NCI-H748 treated with DMSO at 0.1 percent for 48 hours (cell line): ENCODE results near the gene ARHGEF1.

Source experiments
- DNase-seq: peaks from one replicate; lab custom pipeline; 2025; lab: John Stamatoyannopoulos, UW

Gene ARHGEF1, protein sequence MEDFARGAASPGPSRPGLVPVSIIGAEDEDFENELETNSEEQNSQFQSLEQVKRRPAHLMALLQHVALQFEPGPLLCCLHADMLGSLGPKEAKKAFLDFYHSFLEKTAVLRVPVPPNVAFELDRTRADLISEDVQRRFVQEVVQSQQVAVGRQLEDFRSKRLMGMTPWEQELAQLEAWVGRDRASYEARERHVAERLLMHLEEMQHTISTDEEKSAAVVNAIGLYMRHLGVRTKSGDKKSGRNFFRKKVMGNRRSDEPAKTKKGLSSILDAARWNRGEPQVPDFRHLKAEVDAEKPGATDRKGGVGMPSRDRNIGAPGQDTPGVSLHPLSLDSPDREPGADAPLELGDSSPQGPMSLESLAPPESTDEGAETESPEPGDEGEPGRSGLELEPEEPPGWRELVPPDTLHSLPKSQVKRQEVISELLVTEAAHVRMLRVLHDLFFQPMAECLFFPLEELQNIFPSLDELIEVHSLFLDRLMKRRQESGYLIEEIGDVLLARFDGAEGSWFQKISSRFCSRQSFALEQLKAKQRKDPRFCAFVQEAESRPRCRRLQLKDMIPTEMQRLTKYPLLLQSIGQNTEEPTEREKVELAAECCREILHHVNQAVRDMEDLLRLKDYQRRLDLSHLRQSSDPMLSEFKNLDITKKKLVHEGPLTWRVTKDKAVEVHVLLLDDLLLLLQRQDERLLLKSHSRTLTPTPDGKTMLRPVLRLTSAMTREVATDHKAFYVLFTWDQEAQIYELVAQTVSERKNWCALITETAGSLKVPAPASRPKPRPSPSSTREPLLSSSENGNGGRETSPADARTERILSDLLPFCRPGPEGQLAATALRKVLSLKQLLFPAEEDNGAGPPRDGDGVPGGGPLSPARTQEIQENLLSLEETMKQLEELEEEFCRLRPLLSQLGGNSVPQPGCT

DNA sequence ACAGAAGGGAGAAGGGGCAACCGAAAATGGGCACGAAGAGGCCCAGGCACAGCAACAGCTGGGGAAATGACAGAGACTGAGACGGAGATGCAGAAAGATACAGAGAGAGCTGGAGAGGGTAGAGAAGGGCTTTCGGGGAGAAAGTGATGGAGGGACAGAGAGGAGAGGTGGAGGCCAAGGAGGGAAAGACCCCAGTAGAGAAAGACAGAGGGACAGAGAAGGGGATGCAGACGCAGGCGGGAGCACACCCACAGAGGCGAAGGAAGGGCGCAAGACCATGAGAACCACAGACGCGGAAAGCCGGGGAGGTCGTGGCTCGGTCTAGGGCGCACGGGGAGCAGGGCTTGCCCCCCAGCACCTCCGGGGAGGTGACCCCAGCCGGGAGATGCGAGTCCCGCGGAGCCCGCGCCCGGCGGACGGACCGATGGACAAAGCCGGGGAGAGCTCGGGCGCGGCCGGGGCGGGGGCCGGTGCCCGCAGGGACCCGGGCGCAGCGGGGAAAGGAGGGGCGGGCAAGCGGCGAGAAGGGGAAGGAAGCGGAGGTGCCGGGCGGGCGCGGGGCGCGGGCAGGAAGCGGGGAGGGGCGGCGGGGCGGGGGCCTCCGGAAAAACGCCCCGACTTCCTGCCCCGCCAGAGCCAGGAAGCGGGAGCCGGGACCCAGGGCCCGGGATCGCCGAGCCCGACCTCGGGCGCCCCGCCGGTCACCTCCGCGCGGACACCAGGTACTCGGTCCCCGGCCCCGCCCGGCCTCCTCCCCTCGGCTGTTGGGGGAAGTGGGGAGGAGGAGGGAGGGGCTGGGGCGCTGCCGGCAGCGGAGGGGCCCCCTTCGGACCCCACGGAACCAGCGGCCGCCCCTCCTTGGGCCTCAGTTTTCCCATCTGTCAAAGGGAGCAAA, at the start of gene ARHGEF1:
TSS of gene ARHGEF1 (plus strand) at position 617 of the 895 bp plus-strand sequence. CDS start 4,899 bp downstream, outside the sequence.
- peak; percentile 34 for DNase-seq

DNA sequence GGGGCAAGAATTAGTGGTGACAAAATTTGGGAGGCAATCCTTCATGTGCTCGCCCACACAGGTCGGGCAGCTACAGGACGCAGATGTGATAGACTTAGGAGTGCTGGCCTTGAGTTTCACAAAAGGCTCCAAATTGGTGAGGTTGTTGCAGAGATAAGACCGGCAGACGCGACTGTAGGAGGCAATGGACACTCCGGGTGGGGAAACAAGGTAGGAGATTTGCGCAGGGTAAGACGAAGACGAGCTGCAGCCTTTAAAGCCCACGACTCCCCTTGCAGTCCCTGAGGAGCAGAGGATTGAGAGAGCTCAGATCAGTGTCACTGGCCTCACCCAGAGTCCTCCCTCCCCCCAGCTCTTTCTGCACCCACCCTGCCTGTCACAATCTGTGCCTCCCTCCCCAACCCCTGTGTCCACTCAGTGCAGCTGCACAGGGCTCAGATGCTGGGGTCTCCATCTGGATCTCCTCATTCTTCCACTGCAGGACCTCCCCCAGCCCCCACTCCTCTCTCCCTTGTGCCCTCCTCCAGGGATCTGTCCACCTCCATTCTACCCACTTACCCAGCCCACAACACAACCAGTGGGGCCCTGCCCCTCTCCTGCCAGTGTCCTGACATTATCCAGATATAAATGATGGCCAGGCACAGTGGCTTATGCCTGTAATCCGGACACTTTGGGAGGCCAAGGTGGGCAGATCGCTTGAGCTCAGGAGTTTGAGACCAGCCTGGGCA, 44.8 kb upstream of the ARHGEF1 start:
- DNase-seq = no peak

- DNase-seq = no peak
Observed at GRCh38 chr19:41839211-41839610, 43.8 kb upstream of the ARHGEF1 start.

DNA sequence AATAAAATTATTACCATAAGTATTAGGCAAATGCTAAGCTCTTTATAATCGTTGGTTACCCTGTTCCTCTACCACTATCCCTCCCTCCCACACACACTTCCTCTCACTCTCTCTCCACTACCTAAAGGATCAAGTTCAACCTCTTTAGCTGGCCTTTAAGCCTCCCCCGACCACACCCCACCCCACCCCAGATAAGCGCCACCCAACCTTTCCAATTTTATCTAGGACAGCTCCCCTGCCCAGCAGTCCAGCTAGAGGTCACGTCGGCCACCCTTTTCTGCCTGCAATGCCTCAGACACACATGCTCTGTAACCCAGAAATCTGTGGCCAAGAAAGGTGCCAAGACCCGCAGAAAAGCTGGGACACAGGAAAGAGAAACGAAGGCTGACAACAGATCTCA, 39.6 kb upstream of the ARHGEF1 start:
- DNase-seq = no peak

DNA sequence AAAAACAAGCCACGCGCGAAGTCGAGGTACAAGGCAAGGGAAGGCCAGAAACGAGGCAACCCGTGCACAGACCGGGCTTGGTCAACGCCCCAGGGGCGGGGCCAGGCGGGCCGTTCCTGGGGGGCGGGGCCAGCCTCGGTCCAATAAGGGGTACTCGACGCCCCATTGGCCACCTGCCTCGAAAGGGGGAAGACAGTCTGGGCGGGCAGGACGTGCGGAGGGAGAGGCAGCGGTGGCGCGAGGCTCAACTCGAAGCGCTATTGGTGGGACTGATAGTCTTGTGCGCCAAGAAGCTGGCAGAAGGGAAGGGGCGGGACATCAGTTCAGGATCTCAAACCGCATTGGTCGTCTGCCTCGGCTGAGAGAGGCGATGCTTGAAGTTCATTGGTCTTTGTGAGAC, 38.4 kb upstream of the ARHGEF1 start, which contains the start of gene LYPD4:
TSS of gene LYPD4 (minus strand) at position 83 of the 400 bp plus-strand sequence. CDS start 5,398 bp downstream, outside the sequence.
- no peak for DNase-seq

GRCh38 chr19:41845001-41845050, 38.2 kb upstream of the ARHGEF1 start, which contains the start of gene DMRTC2:
Gene DMRTC2 (plus strand): TSS chr19:41845042. CDS start chr19:41847429, 2,387 bp downstream.
- no peak for DNase-seq

- DNase-seq = no peak
Observed at GRCh38 chr19:41845051-41845590, 37.9 kb upstream of the ARHGEF1 start.

- no peak for DNase-seq
Observed at GRCh38 chr19:41847351-41848105, 35.5 kb upstream of the ARHGEF1 start.

- no peak for DNase-seq
Observed at GRCh38 chr19:41848666-41849065, 34.3 kb upstream of the ARHGEF1 start.

DNA sequence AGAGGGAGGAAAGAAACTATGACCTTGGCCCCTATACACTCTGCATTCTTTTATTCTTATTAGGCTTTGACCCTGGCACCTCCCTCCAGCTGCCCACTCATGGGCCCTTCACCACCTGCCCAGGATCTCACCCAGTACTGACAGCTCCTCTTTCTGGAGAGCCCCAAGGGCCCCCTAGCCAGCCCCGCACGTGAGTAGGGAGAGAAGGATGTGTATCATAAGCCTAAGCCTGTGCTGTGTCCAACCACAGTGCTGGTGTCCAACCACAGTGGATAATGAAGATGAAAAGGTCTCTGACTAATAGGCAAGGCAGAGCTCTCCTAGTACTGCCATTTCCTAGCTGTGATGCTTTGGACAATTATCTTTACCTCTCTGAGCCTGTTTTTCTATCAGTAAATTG, 33.9 kb upstream of the ARHGEF1 start:
- DNase-seq = no peak

DNA sequence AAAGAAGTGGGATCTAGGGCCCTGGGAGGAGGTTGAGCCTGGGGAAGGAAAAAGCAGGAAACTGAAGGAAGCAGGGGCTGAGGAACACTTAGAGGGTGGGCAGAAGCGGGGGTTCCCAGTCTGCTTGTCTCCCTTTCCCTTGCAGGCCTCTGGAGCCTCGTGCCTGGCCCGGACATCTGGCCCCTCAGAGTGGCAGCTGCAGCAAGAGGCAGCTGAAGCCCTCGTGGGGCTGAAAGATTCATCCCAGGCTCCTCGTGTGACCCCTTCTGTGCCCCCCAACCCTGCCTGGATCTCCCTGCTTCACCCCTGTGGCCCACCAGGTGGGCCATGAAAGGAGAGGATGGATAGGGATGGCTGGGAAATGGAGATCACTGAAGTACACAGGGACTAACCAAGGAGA, 32.6 kb upstream of the ARHGEF1 start:
- DNase-seq = no peak

- no peak for DNase-seq
Observed at GRCh38 chr19:41851456-41851855, 31.5 kb upstream of the ARHGEF1 start.

- DNase-seq = no peak
Observed at GRCh38 chr19:41853344-41853743, 29.6 kb upstream of the ARHGEF1 start.

GRCh38 chr19:41853768-41854167, 29.2 kb upstream of the ARHGEF1 start:
- no peak for DNase-seq

- no peak for DNase-seq
Observed at GRCh38 chr19:41859213-41859617, 23.8 kb upstream of the ARHGEF1 start.

DNA sequence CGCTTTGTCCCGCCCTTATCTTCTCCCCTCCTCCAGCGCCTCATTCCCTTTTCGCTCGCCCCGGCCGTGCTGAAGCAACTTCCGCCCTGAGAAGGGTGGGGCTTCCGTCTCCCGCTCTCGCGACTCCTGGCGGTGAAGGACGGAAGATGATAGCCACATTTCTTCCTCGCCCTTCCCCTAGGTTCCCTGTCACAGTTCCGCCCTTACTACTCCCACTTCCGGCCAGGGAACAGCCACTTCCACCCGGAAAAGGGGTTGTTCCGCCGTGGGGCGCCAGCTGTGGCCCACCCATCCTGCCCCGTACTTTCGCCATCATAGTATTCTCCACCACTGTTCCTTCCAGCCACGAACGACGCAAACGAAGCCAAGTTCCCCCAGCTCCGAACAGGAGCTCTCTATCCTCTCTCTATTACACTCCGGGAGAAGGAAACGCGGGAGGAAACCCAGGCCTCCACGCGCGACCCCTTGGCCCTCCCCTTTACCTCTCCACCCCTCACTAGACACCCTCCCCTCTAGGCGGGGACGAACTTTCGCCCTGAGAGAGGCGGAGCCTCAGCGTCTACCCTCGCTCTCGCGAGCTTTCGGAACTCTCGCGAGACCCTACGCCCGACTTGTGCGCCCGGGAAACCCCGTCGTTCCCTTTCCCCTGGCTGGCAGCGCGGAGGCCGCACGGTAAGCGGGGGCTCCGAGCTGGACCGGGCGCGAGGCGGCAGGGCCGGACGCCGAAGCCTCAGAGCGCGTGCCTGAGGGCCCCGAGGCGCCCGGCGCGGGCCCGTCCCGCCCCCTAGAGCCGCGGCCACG, 23.2 kb upstream of the ARHGEF1 start, which contains the start of gene RPS19:
TSS of gene RPS19 (plus strand) at position 638 of the 801 bp plus-strand sequence. CDS start 520 bp downstream, outside the sequence.
- DNase-seq = peak; percentile 98

DNA sequence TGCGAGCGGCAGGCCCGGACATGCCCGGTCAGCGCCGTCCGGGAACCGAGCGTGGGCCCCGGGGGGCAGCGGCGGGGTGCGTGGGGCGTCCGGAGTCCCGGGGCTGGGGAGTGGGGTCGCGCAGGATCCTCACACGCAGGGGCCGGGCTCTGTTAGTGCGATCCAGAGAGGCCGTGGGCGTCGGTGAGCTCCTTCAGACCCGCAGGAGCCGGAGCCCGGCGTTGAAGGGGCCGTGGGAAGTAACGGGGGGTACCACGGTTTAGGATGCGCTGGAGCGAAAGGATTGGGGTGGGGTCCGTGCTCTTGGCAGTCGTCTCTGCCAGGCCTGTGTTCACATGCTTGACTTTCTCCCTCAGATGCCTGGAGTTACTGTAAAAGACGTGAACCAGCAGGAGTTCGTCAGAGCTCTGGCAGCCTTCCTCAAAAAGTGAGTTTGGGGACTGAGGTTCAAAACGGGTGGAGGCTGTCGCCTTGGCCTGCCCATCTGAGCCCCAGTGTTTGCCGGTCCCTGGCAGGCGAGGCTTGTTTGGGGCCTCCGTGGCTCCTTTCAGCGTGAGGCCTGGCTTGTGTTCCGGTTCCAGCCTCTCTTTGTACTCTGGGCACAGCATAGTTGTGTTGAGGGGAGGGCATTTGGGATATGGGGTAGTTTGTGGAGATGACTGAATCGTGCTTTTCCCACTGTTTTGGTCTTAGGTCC, 22.4 kb upstream of the ARHGEF1 start:
- DNase-seq = no peak

DNA sequence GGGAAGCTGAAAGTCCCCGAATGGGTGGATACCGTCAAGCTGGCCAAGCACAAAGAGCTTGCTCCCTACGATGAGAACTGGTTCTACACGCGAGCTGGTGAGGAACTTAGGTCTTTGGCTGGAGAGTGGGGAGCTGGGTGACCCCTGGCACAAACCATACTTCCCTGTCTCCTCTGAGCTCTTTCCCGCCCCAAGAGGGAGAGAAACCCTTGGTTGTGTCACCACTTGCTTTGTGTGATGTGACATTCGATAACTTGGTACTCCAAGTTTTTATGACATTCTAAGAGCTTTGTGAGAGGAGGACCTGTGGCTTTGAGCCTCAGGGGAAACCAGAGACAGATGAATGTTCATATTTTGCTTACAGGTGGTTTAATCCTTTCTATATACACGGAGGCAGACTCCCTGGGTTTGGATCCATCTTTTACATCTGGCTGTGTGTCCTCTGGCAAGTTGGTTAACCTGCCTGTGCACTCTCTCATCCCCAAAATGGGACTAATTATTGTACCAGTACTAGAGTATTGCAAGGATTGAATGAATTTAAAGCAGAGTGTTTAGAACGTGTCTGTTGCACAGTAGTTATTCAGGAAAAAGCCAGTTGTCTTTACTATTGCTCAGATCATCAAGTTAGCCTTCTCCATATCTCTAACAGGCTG, 21.7 kb upstream of the ARHGEF1 start:
- DNase-seq = no peak
